ENCODE measurements around the gene RASGEF1B.

- no peak for TF ChIP-seq CTCF (IDR thresholded peaks at IDR 0.05)
- no peak for TF ChIP-seq EP300 (IDR thresholded peaks at IDR 0.05)
Observed at GRCh38 chr4:81498046-81498445, 26.3 kb upstream of the RASGEF1B start.
